Measurements from ENCODE around the gene SLC28A3. TPM values are rescaled to one million over a fixed set of nuclear protein-coding genes. Genes with fewer than 3 reads are reported as not detected.

The SLC28A3 gene
- total RNA-seq, 1 donor from 2014 or later = not detected

GRCh38 chr9:84343111-84343521 is 2.6 kb upstream of the SLC28A3 start:
- Mint-ChIP-seq H3K9me3 (no peaks in the 10 kb centered on the region), H3K27ac (no peak overlapping the region), H3K27me3 (peaks cover 7% of the 10 kb centered on the region), H3K4me3 (no peak overlapping the region), H3K4me1 (no peaks in the 10 kb centered on the region), H3K36me3 (ENCODE audit: low read depth) (no peaks in the 10 kb centered on the region)
- no peak for DNase-seq
- ATAC-seq (ENCODE audit: low read depth) = no peak
- CTCF ChIA-PET = no interaction called here
- TF ChIP-seq, protein P1, sequence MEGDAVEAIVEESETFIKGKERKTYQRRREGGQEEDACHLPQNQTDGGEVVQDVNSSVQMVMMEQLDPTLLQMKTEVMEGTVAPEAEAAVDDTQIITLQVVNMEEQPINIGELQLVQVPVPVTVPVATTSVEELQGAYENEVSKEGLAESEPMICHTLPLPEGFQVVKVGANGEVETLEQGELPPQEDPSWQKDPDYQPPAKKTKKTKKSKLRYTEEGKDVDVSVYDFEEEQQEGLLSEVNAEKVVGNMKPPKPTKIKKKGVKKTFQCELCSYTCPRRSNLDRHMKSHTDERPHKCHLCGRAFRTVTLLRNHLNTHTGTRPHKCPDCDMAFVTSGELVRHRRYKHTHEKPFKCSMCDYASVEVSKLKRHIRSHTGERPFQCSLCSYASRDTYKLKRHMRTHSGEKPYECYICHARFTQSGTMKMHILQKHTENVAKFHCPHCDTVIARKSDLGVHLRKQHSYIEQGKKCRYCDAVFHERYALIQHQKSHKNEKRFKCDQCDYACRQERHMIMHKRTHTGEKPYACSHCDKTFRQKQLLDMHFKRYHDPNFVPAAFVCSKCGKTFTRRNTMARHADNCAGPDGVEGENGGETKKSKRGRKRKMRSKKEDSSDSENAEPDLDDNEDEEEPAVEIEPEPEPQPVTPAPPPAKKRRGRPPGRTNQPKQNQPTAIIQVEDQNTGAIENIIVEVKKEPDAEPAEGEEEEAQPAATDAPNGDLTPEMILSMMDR (IDR thresholded peaks at IDR 0.05) = no peak
- intact Hi-C loops (cut with micrococcal nuclease) = no loop called here
- POLR2A ChIA-PET = no interaction called here

- intact Hi-C loops (cut with micrococcal nuclease) = no loop called here
- H3K4me3 Mint-ChIP-seq = no peak overlapping the region
- H3K4me1 Mint-ChIP-seq = no peaks in the 10 kb centered on the region
- ChIA-PET POLR2A (no interaction called here), CTCF (no interaction called here)
- H3K27me3 Mint-ChIP-seq = peaks cover 5% of the 10 kb centered on the region
- no peak overlapping the region for H3K27ac Mint-ChIP-seq
- DNase-seq (no peak), ATAC-seq (ENCODE audit: low read depth) (no peak)
- no peaks in the 10 kb centered on the region for H3K36me3 Mint-ChIP-seq (ENCODE audit: low read depth)
- TF ChIP-seq, protein P1 (IDR thresholded peaks at IDR 0.05) = no peak
- no peaks in the 10 kb centered on the region for H3K9me3 Mint-ChIP-seq
Measured at GRCh38 chr9:84339962-84340361, 596 bp downstream of the SLC28A3 start.

DNA sequence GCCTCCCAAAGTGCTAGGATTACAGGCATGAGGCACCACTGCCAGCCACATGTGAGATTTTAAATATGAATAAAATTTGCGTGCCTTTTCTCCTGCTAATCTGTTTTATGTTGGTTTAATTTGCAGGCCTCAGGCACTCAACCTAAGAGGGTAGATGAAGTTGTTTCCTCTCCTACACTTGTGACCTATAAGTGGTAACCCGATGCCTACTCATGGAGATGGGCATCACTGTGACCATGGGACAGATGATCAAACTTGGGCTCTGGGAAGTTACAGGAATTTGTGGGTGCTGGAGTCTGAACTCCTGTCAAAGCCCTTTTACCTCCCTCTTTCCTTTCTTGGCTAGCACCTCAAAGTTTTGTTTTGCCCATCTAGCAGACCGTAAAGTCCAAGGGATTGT is 1.1 kb downstream of the SLC28A3 start:
- Mint-ChIP-seq H3K36me3 (ENCODE audit: low read depth) (no peaks in the 10 kb centered on the region), H3K4me1 (no peaks in the 10 kb centered on the region), H3K4me3 (no peak overlapping the region), H3K27me3 (peaks cover 4% of the 10 kb centered on the region), H3K9me3 (no peaks in the 10 kb centered on the region), H3K27ac (no peak overlapping the region)
- TF ChIP-seq, protein P1 (IDR thresholded peaks at IDR 0.05) = no peak
- DNase-seq (no peak), ATAC-seq (ENCODE audit: low read depth) (no peak)
- intact Hi-C loops (cut with micrococcal nuclease) = no loop called here
- ChIA-PET POLR2A (no interaction called here), CTCF (no interaction called here)

DNA sequence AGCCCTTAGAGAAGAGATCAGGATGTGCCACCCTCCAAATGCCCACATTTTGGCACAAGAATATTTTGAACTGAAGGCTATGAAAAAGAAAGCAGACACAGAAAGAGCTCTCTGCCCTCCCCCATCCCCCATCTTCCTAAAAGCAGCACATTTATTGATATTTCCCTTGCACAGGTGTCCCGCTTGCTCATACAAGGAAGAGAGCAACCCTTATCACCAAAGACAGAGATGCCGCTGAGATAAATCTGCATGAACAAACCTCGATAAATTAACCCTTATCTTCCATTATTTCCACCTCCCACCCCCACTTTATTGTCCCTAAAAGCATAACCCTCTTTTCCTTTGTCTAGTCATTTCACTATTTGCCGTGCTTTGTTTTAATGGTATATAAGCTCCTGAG is 1.8 kb downstream of the SLC28A3 start:
- CTCF ChIA-PET = no interaction called here
- Mint-ChIP-seq H3K27me3 (peaks cover 4% of the 10 kb centered on the region), H3K27ac (no peak overlapping the region)

GRCh38 chr9:84337252-84337651 is 3.3 kb downstream of the SLC28A3 start:
- ATAC-seq (ENCODE audit: low read depth) = no peak
- ChIA-PET CTCF (no interaction called here), POLR2A (no interaction called here)
- H3K36me3 Mint-ChIP-seq (ENCODE audit: low read depth) = no peaks in the 10 kb centered on the region
- no peak for DNase-seq
- peaks cover 4% of the 10 kb centered on the region for H3K27me3 Mint-ChIP-seq
- no peaks in the 10 kb centered on the region for H3K9me3 Mint-ChIP-seq
- H3K27ac Mint-ChIP-seq = no peak overlapping the region
- no peaks in the 10 kb centered on the region for H3K4me1 Mint-ChIP-seq
- TF ChIP-seq, protein P1 (IDR thresholded peaks at IDR 0.05) = no peak
- H3K4me3 Mint-ChIP-seq = no peak overlapping the region
- intact Hi-C loops (cut with micrococcal nuclease) = no loop called here

More for the DNA sequence above, 1.8 kb downstream of the SLC28A3 start:
- POLR2A ChIA-PET = no interaction called here
- no peaks in the 10 kb centered on the region for H3K4me1 Mint-ChIP-seq
- ATAC-seq (ENCODE audit: low read depth) (no peak), DNase-seq (no peak)
- TF ChIP-seq, protein P1 (IDR thresholded peaks at IDR 0.05) = no peak
- H3K4me3 Mint-ChIP-seq = no peak overlapping the region
- H3K36me3 Mint-ChIP-seq (ENCODE audit: low read depth) = no peaks in the 10 kb centered on the region
- H3K9me3 Mint-ChIP-seq = no peaks in the 10 kb centered on the region
- intact Hi-C loops (cut with micrococcal nuclease) = no loop called here

All from activated B cell treated with CpG ODN at 0.5 μM for 24 hours (primary cell).